ENCODE results near the gene SP3. TPM values are rescaled to one million over a fixed set of nuclear protein-coding genes. Genes with fewer than 3 reads are reported as not detected.

Gene SP3
- total RNA-seq, 2 donors from 2014 or later, result 70.0 to 74.4 TPM

GRCh38 chr2:173959909-173960308, 5.3 kb downstream of the SP3 start:
- Histone ChIP-seq H3K4me1 (ENCODE audit: control insufficient read depth in 1 of 2, low read depth in 2 of 2) (peaks cover 61 to 71% of the 10 kb centered on the region in 2 donors), H3K27ac (peak overlapping the region; percentile 6 to 51), H3K9me3 (no peaks in the 10 kb centered on the region), H3K27me3 (replicated peaks; ENCODE audit: insufficient read depth) (no peaks in the 10 kb centered on the region), H3K4me3 (peak overlapping the region; percentile 20), H3K36me3 (peaks cover 11% of the 10 kb centered on the region)
- DNase-seq (ENCODE audit: low spot score) (no peak), ATAC-seq (ENCODE audit: insufficient number of reproducible peaks, low FRiP score, low read depth) (no peak)
- no peak for TF ChIP-seq CTCF (IDR thresholded peaks at IDR 0.05)

GRCh38 chr2:173959358-173959884, 5.8 kb downstream of the SP3 start:
- Histone ChIP-seq H3K27ac (peak overlapping the region in 1 of 2 donors; percentile 51), H3K9me3 (no peaks in the 10 kb centered on the region), H3K27me3 (replicated peaks; ENCODE audit: insufficient read depth) (no peaks in the 10 kb centered on the region), H3K4me1 (ENCODE audit: control insufficient read depth in 1 of 2, low read depth in 2 of 2) (peaks cover 61 to 76% of the 10 kb centered on the region in 2 donors), H3K4me3 (no peak overlapping the region), H3K36me3 (peaks cover 14% of the 10 kb centered on the region)
- ATAC-seq (ENCODE audit: insufficient number of reproducible peaks, low FRiP score, low read depth) (no peak), DNase-seq (ENCODE audit: low spot score) (no peak)
- no peak for TF ChIP-seq CTCF (IDR thresholded peaks at IDR 0.05)

- Histone ChIP-seq H3K36me3 (peaks cover 14% of the 10 kb centered on the region), H3K27ac (no peak overlapping the region), H3K27me3 (replicated peaks; ENCODE audit: insufficient read depth) (no peaks in the 10 kb centered on the region), H3K9me3 (no peaks in the 10 kb centered on the region), H3K4me1 (ENCODE audit: control insufficient read depth in 1 of 2, low read depth in 2 of 2) (peaks cover 61 to 85% of the 10 kb centered on the region in 2 donors), H3K4me3 (no peak overlapping the region)
- TF ChIP-seq CTCF (IDR thresholded peaks at IDR 0.05), result no peak
- DNase-seq (ENCODE audit: low spot score) (no peak), ATAC-seq (ENCODE audit: insufficient number of reproducible peaks, low FRiP score, low read depth) (no peak)
Observed at GRCh38 chr2:173958198-173958846, 6.9 kb downstream of the SP3 start.

- no peaks in the 10 kb centered on the region for H3K9me3 ChIP-seq
- ATAC-seq (ENCODE audit: insufficient number of reproducible peaks, low FRiP score, low read depth), result no peak
- H3K36me3 ChIP-seq, result peaks cover 14% of the 10 kb centered on the region
- no peak overlapping the region for H3K4me3 ChIP-seq
- peaks cover 62 to 93% of the 10 kb centered on the region in 2 donors for H3K4me1 ChIP-seq (ENCODE audit: control insufficient read depth in 1 of 2, low read depth in 2 of 2)
- no peak for TF ChIP-seq CTCF (IDR thresholded peaks at IDR 0.05)
- DNase-seq (ENCODE audit: low spot score), result no peak
- H3K27ac ChIP-seq, result no peak overlapping the region
- H3K27me3 ChIP-seq (replicated peaks; ENCODE audit: insufficient read depth), result no peaks in the 10 kb centered on the region
Observed at GRCh38 chr2:173957517-173957916, 7.7 kb downstream of the SP3 start.

GRCh38 chr2:173956454-173956853, 8.7 kb downstream of the SP3 start:
- Histone ChIP-seq H3K9me3 (no peaks in the 10 kb centered on the region), H3K36me3 (peaks cover 14% of the 10 kb centered on the region), H3K4me1 (ENCODE audit: control insufficient read depth in 1 of 2, low read depth in 2 of 2) (peaks cover 63 to 98% of the 10 kb centered on the region in 2 donors), H3K27me3 (replicated peaks; ENCODE audit: insufficient read depth) (no peaks in the 10 kb centered on the region), H3K27ac (no peak overlapping the region), H3K4me3 (no peak overlapping the region)
- ATAC-seq (ENCODE audit: insufficient number of reproducible peaks, low FRiP score, low read depth), result no peak
- TF ChIP-seq CTCF (IDR thresholded peaks at IDR 0.05), result no peak
- DNase-seq (ENCODE audit: low spot score), result no peak
